ENCODE data around the gene INPP1.

Gene INPP1

DNA sequence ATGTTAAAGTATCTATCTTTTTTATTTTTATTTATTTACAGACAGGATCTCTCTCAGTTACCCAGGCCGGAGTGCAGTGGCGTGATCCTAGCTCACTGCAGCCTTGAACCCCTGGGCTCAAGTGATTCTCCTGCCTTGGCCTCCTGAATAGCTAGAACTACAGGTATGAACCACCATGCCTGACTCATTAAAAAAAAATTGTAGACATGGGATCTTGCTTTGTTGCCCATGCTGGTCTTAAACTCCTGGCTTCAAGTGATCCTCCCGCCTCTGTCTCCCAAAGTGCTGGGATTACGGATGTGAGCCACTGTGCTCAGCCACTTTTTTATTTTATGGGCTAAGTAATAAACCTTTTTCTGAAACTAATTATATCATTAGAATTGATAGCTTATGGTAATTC, 71.9 kb downstream of the INPP1 start:
- no peak for DNase-seq (ENCODE audit: low read depth)
- TF ChIP-seq, protein P1, sequence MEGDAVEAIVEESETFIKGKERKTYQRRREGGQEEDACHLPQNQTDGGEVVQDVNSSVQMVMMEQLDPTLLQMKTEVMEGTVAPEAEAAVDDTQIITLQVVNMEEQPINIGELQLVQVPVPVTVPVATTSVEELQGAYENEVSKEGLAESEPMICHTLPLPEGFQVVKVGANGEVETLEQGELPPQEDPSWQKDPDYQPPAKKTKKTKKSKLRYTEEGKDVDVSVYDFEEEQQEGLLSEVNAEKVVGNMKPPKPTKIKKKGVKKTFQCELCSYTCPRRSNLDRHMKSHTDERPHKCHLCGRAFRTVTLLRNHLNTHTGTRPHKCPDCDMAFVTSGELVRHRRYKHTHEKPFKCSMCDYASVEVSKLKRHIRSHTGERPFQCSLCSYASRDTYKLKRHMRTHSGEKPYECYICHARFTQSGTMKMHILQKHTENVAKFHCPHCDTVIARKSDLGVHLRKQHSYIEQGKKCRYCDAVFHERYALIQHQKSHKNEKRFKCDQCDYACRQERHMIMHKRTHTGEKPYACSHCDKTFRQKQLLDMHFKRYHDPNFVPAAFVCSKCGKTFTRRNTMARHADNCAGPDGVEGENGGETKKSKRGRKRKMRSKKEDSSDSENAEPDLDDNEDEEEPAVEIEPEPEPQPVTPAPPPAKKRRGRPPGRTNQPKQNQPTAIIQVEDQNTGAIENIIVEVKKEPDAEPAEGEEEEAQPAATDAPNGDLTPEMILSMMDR (IDR thresholded peaks at IDR 0.05; ENCODE audit: control insufficient read depth, extremely low read depth, insufficient read depth), result no peak
- H3K4me3 ChIP-seq (ENCODE audit: low read depth, low read length), result no peak overlapping the region

DNA sequence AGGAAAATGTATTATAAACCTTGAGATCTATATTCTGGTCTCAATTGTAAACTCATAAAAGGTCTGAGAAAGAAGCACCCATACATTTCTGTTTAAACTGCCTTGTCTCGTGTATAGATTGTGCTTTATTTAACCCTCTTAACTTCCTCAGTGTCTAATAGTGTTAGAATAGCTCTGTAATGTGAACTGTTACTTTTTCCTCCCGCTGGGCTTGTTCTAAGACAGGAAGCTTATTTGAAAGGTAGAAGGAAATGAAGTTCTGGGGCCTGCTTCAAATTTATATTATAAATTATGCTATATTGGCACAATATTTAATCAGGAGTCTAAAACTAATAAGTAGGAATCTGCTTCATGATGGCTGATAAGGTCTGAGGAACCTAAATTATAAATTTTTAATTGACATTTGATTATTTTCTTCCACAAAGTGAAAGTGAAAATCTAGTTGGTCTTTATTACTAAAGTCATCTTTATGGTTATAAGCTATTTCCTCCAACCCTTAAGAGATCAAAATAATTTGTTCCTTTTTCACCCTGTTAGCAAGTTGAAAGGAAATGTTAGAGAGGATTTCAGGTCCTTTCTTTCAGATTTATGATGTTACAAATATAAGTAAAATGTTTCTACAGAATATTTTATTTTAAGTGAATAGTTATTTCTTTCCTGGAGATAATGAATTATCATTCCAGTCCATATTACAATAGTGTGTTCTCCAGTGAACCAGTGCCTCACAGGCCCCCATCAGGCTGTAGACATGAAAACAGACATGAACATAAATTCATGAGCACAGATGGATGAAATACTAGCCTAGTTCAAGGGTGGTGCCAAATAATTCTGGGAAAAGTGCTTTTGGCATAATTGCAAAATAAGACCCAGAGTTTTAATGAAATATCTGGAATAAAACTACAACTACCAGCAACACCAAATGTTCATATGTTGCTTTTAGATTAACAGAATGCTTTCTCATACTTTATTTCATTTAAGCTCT, 72.7 kb downstream of the INPP1 start:
- TF ChIP-seq, protein P1 (IDR thresholded peaks at IDR 0.05; ENCODE audit: control insufficient read depth, extremely low read depth, insufficient read depth), result no peak
- H3K4me3 ChIP-seq (ENCODE audit: low read depth, low read length), result no peak overlapping the region
- DNase-seq (ENCODE audit: low read depth), result no peak

DNA sequence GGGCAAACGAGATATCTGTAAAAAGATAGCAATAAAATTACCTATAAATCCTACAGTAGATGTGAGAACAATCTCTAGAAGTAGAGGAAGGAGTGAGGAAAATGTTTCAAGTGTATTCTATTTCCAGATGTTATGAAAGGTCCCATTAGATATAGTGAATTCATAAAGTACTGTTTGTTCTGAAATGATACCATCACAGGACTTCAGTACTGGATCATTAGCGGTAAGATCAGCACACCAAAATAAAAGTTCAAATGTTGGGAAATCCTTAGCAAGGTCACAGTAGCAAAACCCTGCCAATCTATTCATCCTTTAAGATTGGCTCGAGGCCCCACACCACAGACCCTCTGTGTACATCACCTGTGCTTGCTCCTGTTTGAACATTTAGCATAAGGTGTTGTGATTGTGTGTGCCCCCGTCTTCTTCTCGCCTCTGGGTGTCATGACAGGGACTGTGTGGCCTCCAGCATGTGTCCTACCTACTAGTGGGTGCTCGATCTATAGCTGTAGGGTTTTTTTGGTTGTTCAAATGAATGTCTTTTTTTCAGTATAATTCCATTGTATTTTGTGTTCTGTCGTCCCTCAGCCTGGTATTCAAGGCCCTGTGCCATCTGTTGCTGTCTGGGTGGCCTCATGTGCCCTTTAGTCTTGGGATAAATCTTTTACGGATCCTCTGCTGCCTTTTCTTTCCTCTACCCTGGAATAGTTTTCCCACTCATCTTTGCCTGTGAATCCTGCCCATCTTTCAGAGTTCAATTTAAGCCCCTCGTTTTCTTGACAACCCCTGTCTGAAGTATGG, 73.9 kb downstream of the INPP1 start:
- no peak overlapping the region for H3K4me3 ChIP-seq (ENCODE audit: low read depth, low read length)
- DNase-seq (ENCODE audit: low read depth), result no peak
- TF ChIP-seq, protein P1 (IDR thresholded peaks at IDR 0.05; ENCODE audit: control insufficient read depth, extremely low read depth, insufficient read depth), result no peak

DNA sequence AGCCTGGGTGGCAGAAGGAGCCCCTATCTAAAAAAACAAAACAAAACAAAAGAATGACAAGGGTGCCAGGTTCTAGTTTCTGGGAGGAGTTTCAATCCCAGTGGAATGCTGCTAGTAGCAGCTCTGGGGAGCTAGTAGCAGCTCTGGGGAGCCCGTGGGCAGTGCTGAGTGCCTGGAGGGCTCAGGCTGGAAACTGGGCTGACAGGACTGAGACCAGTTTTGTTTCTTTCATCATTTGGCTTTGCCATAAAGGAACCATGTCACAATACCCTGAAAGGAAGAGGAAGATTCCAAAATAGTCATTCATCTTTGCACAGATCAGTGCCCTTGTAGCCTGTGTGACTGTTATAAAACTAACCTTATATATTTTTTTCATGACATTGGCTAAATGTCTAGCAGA, 75.3 kb downstream of the INPP1 start:
- TF ChIP-seq, protein P1 (IDR thresholded peaks at IDR 0.05; ENCODE audit: control insufficient read depth, extremely low read depth, insufficient read depth), result no peak
- no peak for DNase-seq (ENCODE audit: low read depth)
- no peak overlapping the region for H3K4me3 ChIP-seq (ENCODE audit: low read depth, low read length)

DNA sequence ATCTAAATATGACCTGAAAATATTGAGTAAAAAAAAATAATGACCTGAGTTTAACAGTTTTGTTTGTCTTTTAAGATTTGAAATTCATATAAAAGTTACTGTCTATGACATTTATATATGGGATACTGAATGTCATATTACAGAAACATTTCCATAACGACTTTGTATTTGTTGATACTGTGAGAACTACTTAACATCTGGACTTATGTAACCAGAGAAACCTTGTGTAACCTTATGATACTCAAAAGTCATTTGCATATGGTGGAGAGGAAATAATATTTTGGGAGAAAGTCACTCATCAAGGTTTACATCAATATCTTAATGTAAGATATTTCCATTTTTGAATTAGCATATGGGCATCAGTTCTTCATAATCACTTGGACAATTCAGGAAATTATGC, 77.4 kb downstream of the INPP1 start:
- DNase-seq (ENCODE audit: low read depth), result no peak

More for the DNA sequence above, 77.4 kb downstream of the INPP1 start:
- TF ChIP-seq, protein P1 (IDR thresholded peaks at IDR 0.05; ENCODE audit: control insufficient read depth, extremely low read depth, insufficient read depth), result no peak
- no peak overlapping the region for H3K4me3 ChIP-seq (ENCODE audit: low read depth, low read length)

Data from LNCaP clone FGC (cell line).